GM12865 (cell line): ENCODE data around the gene HOXA1.

ENCODE experiments used
- DNase-seq: peaks from one replicate; pipeline ENCODE4 v3.0.0; 2010; ENCODE audit warnings: low read depth
- H3K4me3 ChIP-seq: 2 replicates; pipeline ENCODE4 v1.5.1; 2011; ENCODE audit warnings: mild to moderate bottlenecking, low read depth, low read length, control low read depth
- TF ChIP-seq, protein P1 (sequence below): IDR thresholded peaks from 2 replicates; pipeline ENCODE4 v1.5.1; 2011; ENCODE audit warnings: low read length, control low read depth, low read depth, inconsistent platforms; ENCODE audit not compliant: insufficient read depth; ENCODE audit errors: missing control alignments

Gene HOXA1

DNA sequence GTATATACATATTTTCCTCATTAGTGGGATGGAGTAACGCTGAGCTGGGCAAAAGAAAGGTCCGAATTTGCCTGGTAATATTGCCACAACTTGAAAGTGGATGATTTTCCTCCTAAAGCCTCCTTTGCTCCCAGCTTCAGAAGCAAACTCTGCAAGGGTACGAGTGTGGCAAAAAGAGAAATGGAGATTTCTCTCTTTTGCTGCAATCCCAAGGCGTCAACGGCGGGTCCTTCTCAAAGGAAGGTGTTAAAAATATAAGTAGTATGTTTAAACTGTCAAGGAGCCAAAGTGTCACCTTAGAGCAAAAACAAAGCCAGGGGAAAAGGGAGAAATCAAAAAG, 19.1 kb upstream of the HOXA1 start:
- no peak for DNase-seq
- H3K4me3 ChIP-seq, result no peak overlapping the region
- TF ChIP-seq, protein P1, sequence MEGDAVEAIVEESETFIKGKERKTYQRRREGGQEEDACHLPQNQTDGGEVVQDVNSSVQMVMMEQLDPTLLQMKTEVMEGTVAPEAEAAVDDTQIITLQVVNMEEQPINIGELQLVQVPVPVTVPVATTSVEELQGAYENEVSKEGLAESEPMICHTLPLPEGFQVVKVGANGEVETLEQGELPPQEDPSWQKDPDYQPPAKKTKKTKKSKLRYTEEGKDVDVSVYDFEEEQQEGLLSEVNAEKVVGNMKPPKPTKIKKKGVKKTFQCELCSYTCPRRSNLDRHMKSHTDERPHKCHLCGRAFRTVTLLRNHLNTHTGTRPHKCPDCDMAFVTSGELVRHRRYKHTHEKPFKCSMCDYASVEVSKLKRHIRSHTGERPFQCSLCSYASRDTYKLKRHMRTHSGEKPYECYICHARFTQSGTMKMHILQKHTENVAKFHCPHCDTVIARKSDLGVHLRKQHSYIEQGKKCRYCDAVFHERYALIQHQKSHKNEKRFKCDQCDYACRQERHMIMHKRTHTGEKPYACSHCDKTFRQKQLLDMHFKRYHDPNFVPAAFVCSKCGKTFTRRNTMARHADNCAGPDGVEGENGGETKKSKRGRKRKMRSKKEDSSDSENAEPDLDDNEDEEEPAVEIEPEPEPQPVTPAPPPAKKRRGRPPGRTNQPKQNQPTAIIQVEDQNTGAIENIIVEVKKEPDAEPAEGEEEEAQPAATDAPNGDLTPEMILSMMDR, result no peak

- DNase-seq, result no peak
- TF ChIP-seq, protein P1, result no peak
- no peak overlapping the region for H3K4me3 ChIP-seq
Observed at GRCh38 chr7:27113991-27114769, 18.4 kb upstream of the HOXA1 start.

- TF ChIP-seq, protein P1, result no peak
- H3K4me3 ChIP-seq, result no peak overlapping the region
- no peak for DNase-seq
Observed at GRCh38 chr7:27112955-27113949, 17.5 kb upstream of the HOXA1 start.

DNA sequence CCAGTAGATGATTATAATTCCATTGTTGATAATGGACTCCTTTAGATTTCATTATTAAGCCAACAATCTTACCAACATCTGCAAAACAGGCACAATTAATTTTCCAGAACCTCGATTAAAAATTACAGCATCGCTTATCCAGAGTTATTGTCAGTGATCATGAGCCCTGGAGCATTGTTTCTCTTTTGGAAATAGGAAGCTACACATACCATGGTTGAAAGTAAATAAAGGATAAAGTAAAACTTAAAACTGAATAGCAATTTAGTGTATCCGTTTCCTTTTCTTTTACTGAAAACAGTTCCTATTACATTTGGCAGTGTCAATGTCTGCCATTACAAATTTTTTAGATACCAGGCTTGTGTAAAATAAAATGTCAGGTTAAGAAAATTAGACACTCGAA, 16.6 kb upstream of the HOXA1 start:
- H3K4me3 ChIP-seq, result no peak overlapping the region
- DNase-seq, result no peak
- TF ChIP-seq, protein P1, result no peak

DNA sequence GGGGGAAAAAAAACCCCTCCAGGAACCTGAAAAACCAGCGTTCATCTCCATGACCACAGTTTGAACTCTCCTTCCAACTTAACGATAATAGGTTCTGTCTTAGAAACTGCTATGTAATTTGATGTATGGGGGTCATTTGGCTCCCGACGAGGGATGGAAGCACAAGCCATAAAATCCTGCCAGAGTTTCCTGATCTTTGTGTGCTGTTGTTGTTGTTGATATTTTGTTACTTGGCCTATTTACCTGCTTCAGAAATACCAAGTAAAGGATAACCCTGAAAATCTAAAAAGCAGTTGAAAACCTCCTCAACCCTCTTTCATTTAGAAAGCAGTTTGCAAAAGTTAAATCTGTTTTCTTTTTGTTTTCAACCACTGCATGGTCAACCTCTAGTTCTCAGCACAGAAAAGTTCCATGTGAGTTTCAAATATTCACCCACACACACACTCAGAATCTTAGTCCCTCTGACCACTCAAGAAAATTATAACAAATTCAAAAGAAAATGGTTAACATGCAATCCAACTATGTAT, 16.0 kb upstream of the HOXA1 start:
- H3K4me3 ChIP-seq, result no peak overlapping the region
- TF ChIP-seq, protein P1, result no peak
- DNase-seq, result no peak

DNA sequence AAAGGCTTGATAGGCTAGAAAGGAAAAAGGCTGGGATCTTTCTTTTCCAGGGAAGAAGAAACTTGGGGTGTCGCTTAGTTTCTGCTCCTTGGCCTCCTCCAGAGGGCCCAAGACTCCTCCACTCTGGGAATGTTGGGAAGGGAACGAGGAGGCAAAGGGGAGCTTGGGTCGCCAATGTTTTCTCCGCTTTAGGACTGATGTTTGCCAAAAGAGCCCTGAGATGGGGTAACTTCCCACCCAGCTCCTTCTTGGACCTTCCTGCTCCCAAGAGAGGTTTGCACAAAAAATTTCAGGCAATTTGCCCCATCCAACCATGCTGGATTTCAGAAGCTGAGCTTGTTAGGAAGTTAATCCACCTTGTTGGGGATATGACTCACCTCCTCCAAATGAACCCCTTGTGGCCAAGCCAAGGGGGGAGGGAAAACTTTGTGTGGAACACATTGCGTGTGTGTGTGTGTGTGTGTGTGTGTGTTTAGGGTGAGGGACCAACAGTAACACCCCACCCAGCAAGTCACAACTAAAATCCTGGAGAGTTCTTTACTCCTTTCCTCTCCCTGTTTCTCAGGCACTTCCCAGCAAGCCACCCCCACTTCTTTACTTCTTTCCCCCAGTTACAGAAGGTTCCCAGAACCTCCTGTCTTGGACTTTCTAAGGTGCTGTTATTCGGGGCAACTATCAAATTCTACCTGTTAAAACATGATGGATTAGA, 15.4 kb upstream of the HOXA1 start:
- no peak overlapping the region for H3K4me3 ChIP-seq
- DNase-seq, result no peak
- TF ChIP-seq, protein P1, result no peak
